ENCODE measurements around the gene CDH5. TPM values are rescaled to one million over a fixed set of nuclear protein-coding genes. Genes with fewer than 3 reads are reported as not detected.

The CDH5 gene
- total and polyA plus RNA-seq, 2 of the 13 experiments (the other 11 are each of a cell fraction or from before 2014, with no cell fraction given), result 0.71 to 1.1 TPM

DNA sequence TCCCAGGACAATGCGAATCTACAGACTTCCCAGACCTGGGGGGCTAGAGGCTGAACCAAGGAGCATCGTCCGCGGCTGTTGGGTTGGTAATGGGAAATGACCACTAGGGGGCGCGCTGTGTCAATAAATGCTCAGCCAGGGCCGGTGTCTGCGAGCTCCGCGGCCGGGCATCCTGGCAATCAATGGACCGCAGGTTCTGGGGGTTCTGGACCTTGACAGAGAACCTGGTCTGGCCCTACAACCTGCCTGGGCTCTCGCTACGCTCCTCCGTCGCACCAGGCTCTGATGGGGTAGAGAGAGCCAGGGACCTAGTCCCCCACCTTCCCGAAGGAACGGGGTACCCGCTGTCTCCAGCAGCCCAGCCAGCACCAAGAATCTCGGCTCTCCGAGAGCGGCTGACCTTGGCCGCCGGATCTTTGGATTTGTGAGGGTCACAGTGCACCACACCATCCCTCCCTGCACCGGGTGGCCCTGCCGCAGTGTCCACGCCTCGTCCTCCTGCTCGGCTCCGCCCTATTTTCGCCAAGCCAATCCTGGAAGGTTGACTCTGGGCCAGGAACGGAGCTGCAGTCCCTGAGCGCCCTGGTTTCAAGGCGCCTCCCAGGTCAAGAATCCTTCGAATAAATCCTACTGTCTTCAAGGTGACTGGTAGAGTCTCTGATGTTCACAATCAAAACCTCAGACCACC lies 40.2 kb downstream of the CDH5 start (continued):
- no peak; the same call in 1 of the 2 replicates for TF ChIP-seq CENPBD1 (CRISPR knock-in tag; IDR thresholded peaks at IDR 0.05; ENCODE audit: borderline replicate concordance, low read depth)
- no peak for TF ChIP-seq SRF (IDR thresholded peaks at IDR 0.05; ENCODE audit: low read depth, low read length)
- no peak for TF ChIP-seq ZNF24 (IDR thresholded peaks at IDR 0.05)
- peak; percentile 49 for TF ChIP-seq POLR2AphosphoS5 (IDR thresholded peaks at IDR 0.05; ENCODE audit: low read depth, low read length)
- TF ChIP-seq CC2D1A (CRISPR knock-in tag; IDR thresholded peaks at IDR 0.05), result no peak
- TF ChIP-seq SNAPC2 (CRISPR knock-in tag; IDR thresholded peaks at IDR 0.05), result peak; percentile 67; the same call in 1 of the 2 replicates
- peak; percentile 83 for TF ChIP-seq IRF9 (CRISPR knock-in tag; IDR thresholded peaks at IDR 0.05; ENCODE audit: borderline replicate concordance)
- TF ChIP-seq CEBPB (IDR thresholded peaks at IDR 0.05; ENCODE audit: borderline replicate concordance, low read depth, low read length), result no peak
- TF ChIP-seq SAP130 (CRISPR knock-in tag; IDR thresholded peaks at IDR 0.05; ENCODE audit: low read depth), result peak; percentile 78
- TF ChIP-seq, protein P1, sequence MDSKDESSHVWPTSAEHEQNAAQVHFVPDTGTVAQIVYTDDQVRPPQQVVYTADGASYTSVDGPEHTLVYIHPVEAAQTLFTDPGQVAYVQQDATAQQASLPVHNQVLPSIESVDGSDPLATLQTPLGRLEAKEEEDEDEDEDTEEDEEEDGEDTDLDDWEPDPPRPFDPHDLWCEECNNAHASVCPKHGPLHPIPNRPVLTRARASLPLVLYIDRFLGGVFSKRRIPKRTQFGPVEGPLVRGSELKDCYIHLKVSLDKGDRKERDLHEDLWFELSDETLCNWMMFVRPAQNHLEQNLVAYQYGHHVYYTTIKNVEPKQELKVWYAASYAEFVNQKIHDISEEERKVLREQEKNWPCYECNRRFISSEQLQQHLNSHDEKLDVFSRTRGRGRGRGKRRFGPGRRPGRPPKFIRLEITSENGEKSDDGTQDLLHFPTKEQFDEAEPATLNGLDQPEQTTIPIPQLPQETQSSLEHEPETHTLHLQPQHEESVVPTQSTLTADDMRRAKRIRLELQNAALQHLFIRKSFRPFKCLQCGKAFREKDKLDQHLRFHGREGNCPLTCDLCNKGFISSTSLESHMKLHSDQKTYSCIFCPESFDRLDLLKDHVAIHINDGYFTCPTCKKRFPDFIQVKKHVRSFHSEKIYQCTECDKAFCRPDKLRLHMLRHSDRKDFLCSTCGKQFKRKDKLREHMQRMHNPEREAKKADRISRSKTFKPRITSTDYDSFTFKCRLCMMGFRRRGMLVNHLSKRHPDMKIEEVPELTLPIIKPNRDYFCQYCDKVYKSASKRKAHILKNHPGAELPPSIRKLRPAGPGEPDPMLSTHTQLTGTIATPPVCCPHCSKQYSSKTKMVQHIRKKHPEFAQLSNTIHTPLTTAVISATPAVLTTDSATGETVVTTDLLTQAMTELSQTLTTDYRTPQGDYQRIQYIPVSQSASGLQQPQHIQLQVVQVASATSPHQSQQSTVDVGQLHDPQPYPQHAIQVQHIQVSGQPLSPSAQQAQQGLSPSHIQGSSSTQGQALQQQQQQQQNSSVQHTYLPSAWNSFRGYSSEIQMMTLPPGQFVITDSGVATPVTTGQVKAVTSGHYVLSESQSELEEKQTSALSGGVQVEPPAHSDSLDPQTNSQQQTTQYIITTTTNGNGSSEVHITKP (CRISPR knock-in tag; IDR thresholded peaks at IDR 0.05; ENCODE audit: low read depth), result no peak
- TF ChIP-seq TGIF2 (CRISPR knock-in tag; IDR thresholded peaks at IDR 0.05), result no peak
- TF ChIP-seq PTBP1 (IDR thresholded peaks at IDR 0.05; ENCODE audit: low read depth, low read length, poor library complexity, severe bottlenecking), result peak; percentile 97
- no peak for TF ChIP-seq RORA (CRISPR knock-in tag; IDR thresholded peaks at IDR 0.05)
- no peak for TF ChIP-seq AFF4 (CRISPR knock-in tag; IDR thresholded peaks at IDR 0.05)
- TF ChIP-seq ZNF33A (CRISPR knock-in tag; IDR thresholded peaks at IDR 0.05; ENCODE audit: borderline replicate concordance), result no peak
- TF ChIP-seq ZNF616 (CRISPR knock-in tag; IDR thresholded peaks at IDR 0.05; ENCODE audit: low read depth), result 0 out of 2 replicates have a peak, but pooled peaks have one; percentile 56
- peak; percentile 38; the same call in 1 of the 2 replicates for TF ChIP-seq ZNF143 (CRISPR knock-in tag; IDR thresholded peaks at IDR 0.05)
- TF ChIP-seq ZNF501 (CRISPR knock-in tag; IDR thresholded peaks at IDR 0.05), result no peak; the same call in 1 of the 2 replicates
- TF ChIP-seq DRAP1 (CRISPR knock-in tag; IDR thresholded peaks at IDR 0.05), result peak; percentile 38
- TF ChIP-seq ZFP36 (IDR thresholded peaks at IDR 0.05; ENCODE audit: borderline replicate concordance, low read depth, low read length, partially characterized antibody), result no peak
- no peak for TF ChIP-seq ZSCAN20 (CRISPR knock-in tag; IDR thresholded peaks at IDR 0.05; ENCODE audit: borderline replicate concordance)

Measured in HepG2 (cell line).